Common myeloid progenitor, CD34-positive (primary cell): ENCODE measurements around the gene CLPTM1.
"Not testable (repeated sequence)": the region's sequence is repeated elsewhere in the genome, so short reads cannot be mapped to it uniquely, and the experiment has no call there.

Experiments used
- CTCF ChIA-PET: fragments of 350-600 bp; sonication (Branson Sonifier 250); formaldehyde crosslinking; loops from one replicate; lab custom pipeline; 2021; ENCODE audit warnings: antibody characterized with exemption; lab: Charles Lee
- POLR2A ChIA-PET: fragments of 350-600 bp; sonication (Branson Sonifier 250); formaldehyde crosslinking; loops from one replicate; lab custom pipeline; 2021; ENCODE audit warnings: antibody characterized with exemption; lab: Charles Lee
- DNase-seq, 3 donors: peaks; one replicate each; pipeline versions ENCODE4 v3.0.0 to v3.0.0-alpha.2; 2013
- H3K27ac ChIP-seq, 2 experiments: 1 replicate in 1 of 2; 2 replicates in 1 of 2; pipeline ENCODE4 v1.7.0; 2013; ENCODE audit warnings: inconsistent platforms in 2 of 2, low read length in 2 of 2, mild to moderate bottlenecking in 2 of 2, low read depth in 1 of 2, moderate library complexity in 1 of 2; ENCODE audit not compliant: severe bottlenecking in 2 of 2, insufficient read depth in 1 of 2, poor library complexity in 1 of 2
- H3K27me3 ChIP-seq, 5 experiments: replicated peaks in 2 of 5; 1 replicate in 3 of 5; 2 replicates in 2 of 5; pipeline versions ENCODE4 v1.6.1 to v1.7.0; 2013; ENCODE audit warnings: low read length in 4 of 5, mild to moderate bottlenecking in 2 of 5, moderate library complexity in 2 of 5, inconsistent platforms in 1 of 5; ENCODE audit not compliant: insufficient read depth in 5 of 5, control insufficient read depth in 4 of 5
- H3K36me3 ChIP-seq, 4 experiments: 1 replicate in 2 of 4; 2 replicates in 2 of 4; pipeline versions ENCODE4 v1.6.1 to v1.7.0; 2013; ENCODE audit warnings: low read length in 3 of 4, control low read depth in 1 of 4, mild to moderate bottlenecking in 1 of 4; ENCODE audit not compliant: control insufficient read depth in 4 of 4, insufficient read depth in 4 of 4
- H3K4me1 ChIP-seq, 4 experiments: 1 replicate in 3 of 4; 2 replicates in 1 of 4; pipeline versions ENCODE4 v1.6.1 to v1.7.1; 2013; ENCODE audit warnings: low read length in 3 of 4, mild to moderate bottlenecking in 3 of 4, control low read depth in 1 of 4, inconsistent platforms in 1 of 4, moderate library complexity in 1 of 4; ENCODE audit not compliant: control insufficient read depth in 4 of 4, insufficient read depth in 4 of 4; ENCODE audit errors: control extremely low read depth in 1 of 4
- H3K4me3 ChIP-seq, 7 experiments: 1 replicate in 4 of 7; 2 replicates in 3 of 7; pipeline versions ENCODE4 v1.5.1 to v1.7.0; 2013; ENCODE audit warnings: mild to moderate bottlenecking in 7 of 7, low read length in 6 of 7, moderate library complexity in 6 of 7, inconsistent platforms in 2 of 7, low read depth in 2 of 7, control low read depth in 1 of 7; ENCODE audit not compliant: insufficient read depth in 4 of 7, control insufficient read depth in 1 of 7; ENCODE audit errors: extremely low read depth in 1 of 7
- H3K9me3 ChIP-seq, 5 experiments: 1 replicate in 4 of 5; 2 replicates in 1 of 5; pipeline versions ENCODE4 v1.6.1 to v1.7.1; 2013; ENCODE audit warnings: low read length in 4 of 5, mild to moderate bottlenecking in 2 of 5, inconsistent platforms in 1 of 5, low read depth in 1 of 5, moderate library complexity in 1 of 5; ENCODE audit not compliant: control insufficient read depth in 4 of 5, insufficient read depth in 2 of 5; ENCODE audit errors: control extremely low read depth in 1 of 5
- WGBS: methylation state at CpG from one replicate; pipeline ENCODE4 v1.1.5; 2013; ENCODE audit not compliant: insufficient coverage; 5-methylcytosine and 5-hydroxymethylcytosine counted together

The CLPTM1 gene

DNA sequence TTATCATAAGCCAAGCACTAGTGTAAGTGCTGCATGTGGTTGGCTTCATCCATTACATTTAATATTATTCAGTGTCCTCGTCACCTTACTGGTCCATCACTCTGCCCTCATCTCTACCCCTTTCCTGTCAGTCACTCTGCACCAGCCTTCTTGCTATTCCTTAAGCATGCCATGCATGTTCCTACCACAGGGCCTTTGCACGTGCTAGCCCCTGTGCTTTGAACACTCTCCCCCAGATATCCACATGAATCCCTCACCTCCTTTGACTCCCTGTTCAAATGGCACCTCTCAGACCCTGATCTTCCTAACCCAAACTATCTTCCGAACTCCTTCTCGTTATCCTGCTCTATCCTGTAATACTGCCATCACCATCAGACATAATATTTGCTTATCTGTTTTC is 42.8 kb downstream of the CLPTM1 start:
- no peak overlapping the region for H3K4me3 ChIP-seq
- WGBS, result 96% methylated on average over 4 of the region's 4 CpGs
- peaks cover 0 to 9% (median under 1%) of the 10 kb centered on the region in 4 experiments for H3K36me3 ChIP-seq
- no peak for DNase-seq
- no peaks in the 10 kb centered on the region for H3K27me3 ChIP-seq
- H3K9me3 ChIP-seq, result no peaks in the 10 kb centered on the region
- CTCF ChIA-PET, result no interaction called here
- H3K4me1 ChIP-seq, result peaks cover 0 to 14% (median 12%) of the 10 kb centered on the region in 4 experiments
- no peak overlapping the region for H3K27ac ChIP-seq
- POLR2A ChIA-PET, result no interaction called here

GRCh38 chr19:44999131-44999925 is 44.1 kb downstream of the CLPTM1 start:
- H3K36me3 ChIP-seq, POLR2A ChIA-PET, H3K4me3 ChIP-seq, DNase-seq, H3K27me3 ChIP-seq, H3K27ac ChIP-seq, H3K9me3 ChIP-seq: not testable (repeated sequence)
- 97% methylated on average over 10 of the region's 12 CpGs for WGBS
- CTCF ChIA-PET, result interaction anchor here (1.9 kb wide), 1 partner anchor 11 kb away, joined by 11 read pairs; no protein-coding TSS in a partner anchor
- H3K4me1 ChIP-seq, result peaks cover 0 to 14% (median 12%) of the 10 kb centered on the region in 4 experiments

DNA sequence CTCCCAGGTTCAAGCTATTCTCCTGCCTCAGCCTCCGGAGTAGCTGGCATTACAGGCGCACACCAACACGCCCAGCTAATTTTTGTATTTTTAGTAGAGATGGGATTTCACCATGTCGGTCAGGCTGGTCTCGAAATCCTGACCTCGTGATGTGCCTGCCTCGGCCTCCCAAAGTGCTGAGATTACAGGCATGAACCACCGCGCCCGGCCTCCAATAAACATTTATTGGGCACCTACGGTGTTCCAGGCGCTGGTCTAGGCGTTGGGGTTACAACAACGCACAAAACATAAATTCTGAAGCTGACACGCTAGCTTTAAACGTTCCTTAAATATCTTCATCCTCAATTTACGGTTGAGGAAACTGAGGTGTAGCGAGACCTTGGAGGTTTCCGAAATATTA is 45.5 kb downstream of the CLPTM1 start:
- CTCF ChIA-PET, result interaction anchor here (1.9 kb wide), 1 partner anchor 12 kb away, joined by 11 read pairs; no protein-coding TSS in a partner anchor
- Histone ChIP-seq H3K4me1 (peaks cover 0 to 14% (median 12%) of the 10 kb centered on the region in 4 experiments), H3K4me3 (peak overlapping the region in 6 of 7 experiments; percentile 29 to 74 (median 63))
- POLR2A ChIA-PET, result interaction anchor here (1.0 kb wide), 1 partner anchor 11 kb away, joined by 3 read pairs; no protein-coding TSS in a partner anchor
- H3K27ac ChIP-seq, H3K27me3 ChIP-seq, H3K9me3 ChIP-seq, DNase-seq, H3K36me3 ChIP-seq: not testable (repeated sequence)
- 73% methylated on average over 19 of the region's 19 CpGs for WGBS

- ChIA-PET CTCF (interaction anchor here (1.9 kb wide), 1 partner anchor 12 kb away, joined by 11 read pairs; no protein-coding TSS in a partner anchor), POLR2A (interaction anchor here (0.6 to 1.8 kb wide), 7 partner anchors 9 to 37 kb away, joined by 3 to 6 read pairs (median 4); partner anchors contain the start of gene CLASRP)
- DNase-seq, result peak; percentile 88 to 92 (median 90)
- Histone ChIP-seq H3K27ac (peak within 1 kb of the TSS; percentile 99 to 100), H3K9me3 (no peaks in the 10 kb centered on the region), H3K4me3 (peak within 1 kb of the TSS; percentile 50 to 90 (median 77)), H3K27me3 (no peaks in the 10 kb centered on the region), H3K4me1 (peaks cover 0 to 14% (median 12%) of the 10 kb centered on the region in 4 experiments), H3K36me3 (peaks cover 0 to 4% (median under 1%) of the 10 kb centered on the region in 4 experiments)
- WGBS, result 3% methylated on average over 33 of the region's 79 CpGs
These were observed 46.0 kb downstream of the CLPTM1 start, which contains the start of gene RELB for GRCh38 chr19:45001087-45001739. Gene RELB (plus strand): TSS chr19:45001464. CDS start chr19:45001580, 116 bp downstream.

DNA sequence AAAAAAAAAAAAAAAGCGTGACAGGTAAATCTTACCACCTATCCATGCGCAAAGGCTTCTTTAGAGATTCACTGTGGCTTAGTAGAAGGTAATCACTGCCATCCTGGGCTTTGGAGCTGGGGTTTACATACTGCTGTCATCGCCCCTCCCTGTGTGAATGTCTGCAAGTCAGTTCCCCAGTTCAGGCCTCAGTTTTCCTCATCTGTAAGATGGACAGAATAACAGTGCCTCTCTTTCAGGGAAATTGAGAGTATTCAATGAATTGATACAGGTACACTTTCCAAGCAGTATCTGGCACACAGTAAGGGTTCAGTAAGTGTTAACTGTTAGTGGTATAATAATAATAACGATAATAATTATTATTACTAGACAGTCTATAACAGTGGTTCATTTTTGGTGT is 48.3 kb downstream of the CLPTM1 start:
- no CpG with 5 or more reads among the region's 4 CpGs for WGBS
- Histone ChIP-seq H3K4me3 (no peak overlapping the region), H3K36me3 (peaks cover 0 to 13% (median 6%) of the 10 kb centered on the region in 4 experiments), H3K27ac (no peak overlapping the region), H3K4me1 (peaks cover 0 to 14% (median 12%) of the 10 kb centered on the region in 4 experiments), H3K27me3 (no peaks in the 10 kb centered on the region), H3K9me3 (no peaks in the 10 kb centered on the region)
- DNase-seq, result no peak
- POLR2A ChIA-PET, result no interaction called here
- CTCF ChIA-PET, result no interaction called here

DNA sequence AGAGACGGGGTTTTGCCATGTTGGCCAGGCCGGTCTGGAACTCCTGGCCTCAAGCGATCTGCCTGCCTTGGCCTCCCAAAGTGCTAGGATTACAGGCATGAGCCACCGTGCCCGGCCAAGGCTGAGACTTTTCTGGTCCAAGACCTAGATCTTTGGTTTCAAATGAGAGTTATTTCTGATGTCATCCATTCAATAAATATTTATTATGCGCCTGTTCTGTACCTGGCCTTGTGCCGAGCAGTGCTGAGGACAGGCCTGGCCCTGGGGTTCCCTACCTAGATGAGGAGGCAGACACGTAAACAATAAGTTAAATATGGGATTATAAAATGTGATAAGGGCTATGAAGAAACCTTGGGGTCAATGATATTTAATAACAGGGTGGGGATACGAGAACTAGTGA is 50.6 kb downstream of the CLPTM1 start:
- Histone ChIP-seq H3K9me3 (no peaks in the 10 kb centered on the region), H3K4me1 (peaks cover 0 to 10% (median 10%) of the 10 kb centered on the region in 4 experiments), H3K27me3 (no peaks in the 10 kb centered on the region), H3K27ac (no peak overlapping the region), H3K4me3 (no peak overlapping the region), H3K36me3 (peaks cover 0 to 13% (median 6%) of the 10 kb centered on the region in 4 experiments)
- no peak for DNase-seq
- CTCF ChIA-PET, result no interaction called here
- 96% methylated on average over 7 of the region's 9 CpGs for WGBS
- POLR2A ChIA-PET, result interaction anchor here (0.8 kb wide), 1 partner anchor 17 kb away, joined by 3 read pairs; no protein-coding TSS in a partner anchor
